ENCODE data around the gene PREX1.
"Not testable (repeated sequence)": the region's sequence is repeated elsewhere in the genome, so short reads cannot be mapped to it uniquely, and the experiment has no call there.

PREX1 gene, protein sequence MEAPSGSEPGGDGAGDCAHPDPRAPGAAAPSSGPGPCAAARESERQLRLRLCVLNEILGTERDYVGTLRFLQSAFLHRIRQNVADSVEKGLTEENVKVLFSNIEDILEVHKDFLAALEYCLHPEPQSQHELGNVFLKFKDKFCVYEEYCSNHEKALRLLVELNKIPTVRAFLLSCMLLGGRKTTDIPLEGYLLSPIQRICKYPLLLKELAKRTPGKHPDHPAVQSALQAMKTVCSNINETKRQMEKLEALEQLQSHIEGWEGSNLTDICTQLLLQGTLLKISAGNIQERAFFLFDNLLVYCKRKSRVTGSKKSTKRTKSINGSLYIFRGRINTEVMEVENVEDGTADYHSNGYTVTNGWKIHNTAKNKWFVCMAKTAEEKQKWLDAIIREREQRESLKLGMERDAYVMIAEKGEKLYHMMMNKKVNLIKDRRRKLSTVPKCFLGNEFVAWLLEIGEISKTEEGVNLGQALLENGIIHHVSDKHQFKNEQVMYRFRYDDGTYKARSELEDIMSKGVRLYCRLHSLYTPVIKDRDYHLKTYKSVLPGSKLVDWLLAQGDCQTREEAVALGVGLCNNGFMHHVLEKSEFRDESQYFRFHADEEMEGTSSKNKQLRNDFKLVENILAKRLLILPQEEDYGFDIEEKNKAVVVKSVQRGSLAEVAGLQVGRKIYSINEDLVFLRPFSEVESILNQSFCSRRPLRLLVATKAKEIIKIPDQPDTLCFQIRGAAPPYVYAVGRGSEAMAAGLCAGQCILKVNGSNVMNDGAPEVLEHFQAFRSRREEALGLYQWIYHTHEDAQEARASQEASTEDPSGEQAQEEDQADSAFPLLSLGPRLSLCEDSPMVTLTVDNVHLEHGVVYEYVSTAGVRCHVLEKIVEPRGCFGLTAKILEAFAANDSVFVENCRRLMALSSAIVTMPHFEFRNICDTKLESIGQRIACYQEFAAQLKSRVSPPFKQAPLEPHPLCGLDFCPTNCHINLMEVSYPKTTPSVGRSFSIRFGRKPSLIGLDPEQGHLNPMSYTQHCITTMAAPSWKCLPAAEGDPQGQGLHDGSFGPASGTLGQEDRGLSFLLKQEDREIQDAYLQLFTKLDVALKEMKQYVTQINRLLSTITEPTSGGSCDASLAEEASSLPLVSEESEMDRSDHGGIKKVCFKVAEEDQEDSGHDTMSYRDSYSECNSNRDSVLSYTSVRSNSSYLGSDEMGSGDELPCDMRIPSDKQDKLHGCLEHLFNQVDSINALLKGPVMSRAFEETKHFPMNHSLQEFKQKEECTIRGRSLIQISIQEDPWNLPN (N-terminal part only)

DNA sequence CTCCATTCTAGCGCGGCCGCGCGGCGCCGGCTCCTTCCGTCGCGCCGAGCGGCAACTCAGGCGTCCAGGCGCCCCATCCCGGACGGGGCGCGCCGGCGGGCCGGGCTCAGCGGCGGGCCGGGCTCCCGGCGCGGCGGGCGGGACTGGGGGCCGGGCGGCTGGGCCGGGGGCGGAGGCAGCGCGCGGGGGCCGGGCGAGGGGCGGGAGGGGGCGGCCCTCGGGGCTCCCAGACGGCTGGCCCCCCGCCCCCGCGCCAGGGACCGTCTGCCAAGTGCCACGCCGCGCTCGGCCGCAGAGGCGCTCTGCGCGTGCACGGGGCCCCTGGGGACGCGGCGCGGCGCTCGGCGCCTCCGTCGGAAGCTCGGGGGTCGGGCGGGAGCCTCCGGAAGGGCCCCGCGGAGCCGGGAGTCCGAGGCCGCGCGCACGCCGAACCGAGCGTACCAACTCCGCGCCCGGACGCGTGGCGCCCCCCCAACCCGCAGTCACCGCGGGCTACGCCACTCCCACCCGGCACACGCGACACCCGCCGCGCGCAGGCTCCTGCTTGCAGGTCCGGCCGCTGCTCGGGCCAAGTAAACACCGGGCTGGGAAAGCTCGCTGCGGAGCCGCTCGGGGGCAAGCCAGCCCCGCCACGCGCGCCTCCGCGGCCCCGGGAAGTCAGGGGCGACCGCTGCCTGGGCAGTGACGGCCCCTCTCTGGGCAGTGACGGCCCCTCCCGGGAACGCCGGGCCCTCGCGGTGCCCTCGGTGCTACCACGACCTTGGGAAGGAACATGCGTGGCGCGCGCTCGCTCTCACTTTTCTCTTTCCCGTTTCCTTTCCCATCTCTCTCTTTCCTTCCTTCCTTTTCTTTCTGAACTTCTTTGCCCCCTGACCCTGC lies at the start of gene PREX1:
PREX1 (minus strand) TSS at position 145 of the 879 bp plus-strand sequence; CDS start at position 6, 139 bp downstream.
- Mint-ChIP-seq H3K27ac (peak within 1 kb of the TSS; percentile 77), H3K4me1 (ENCODE audit: low read depth) (peaks cover 36% of the 10 kb centered on the region), H3K27me3 (ENCODE audit: low read depth) (peaks cover 54% of the 10 kb centered on the region), H3K4me3 (peak within 1 kb of the TSS; percentile 95), H3K9me3 (no peaks in the 10 kb centered on the region), H3K36me3 (ENCODE audit: low read depth) (peaks cover 6% of the 10 kb centered on the region)
- peak; percentile 73 for DNase-seq (ENCODE audit: low spot score)

- H3K27ac Mint-ChIP-seq = no peak overlapping the region
- DNase-seq (ENCODE audit: low spot score) = no peak
- peaks cover 11% of the 10 kb centered on the region for H3K4me1 Mint-ChIP-seq (ENCODE audit: low read depth)
- peaks cover 4% of the 10 kb centered on the region for H3K36me3 Mint-ChIP-seq (ENCODE audit: low read depth)
- no peak overlapping the region for H3K4me3 Mint-ChIP-seq
- no peaks in the 10 kb centered on the region for H3K27me3 Mint-ChIP-seq (ENCODE audit: low read depth)
- peaks cover 4% of the 10 kb centered on the region for H3K9me3 Mint-ChIP-seq
These were observed 49.5 kb upstream of the PREX1 start for GRCh38 chr20:48877304-48877703.

DNA sequence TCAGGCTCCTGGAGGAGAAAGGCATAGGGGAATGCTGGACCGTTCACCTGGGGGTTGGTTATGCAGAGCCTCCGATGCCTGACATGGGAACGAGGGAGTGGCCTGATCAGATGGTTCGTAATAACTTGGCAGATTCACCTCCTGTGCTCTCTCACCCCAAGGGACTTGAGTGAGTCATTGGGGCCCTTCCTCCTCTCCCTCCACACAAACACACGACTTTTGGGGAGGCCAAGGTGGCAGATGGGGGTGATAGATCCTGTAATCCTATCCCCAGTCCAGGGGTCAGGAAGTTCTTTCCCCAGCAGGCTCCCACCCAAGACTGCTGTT lies 48.1 kb upstream of the PREX1 start:
- H3K27ac Mint-ChIP-seq = no peak overlapping the region
- peaks cover 4% of the 10 kb centered on the region for H3K36me3 Mint-ChIP-seq (ENCODE audit: low read depth)
- H3K4me1 Mint-ChIP-seq (ENCODE audit: low read depth) = peaks cover 11% of the 10 kb centered on the region
- peaks cover 4% of the 10 kb centered on the region for H3K9me3 Mint-ChIP-seq
- H3K4me3 Mint-ChIP-seq = no peak overlapping the region
- no peaks in the 10 kb centered on the region for H3K27me3 Mint-ChIP-seq (ENCODE audit: low read depth)
- no peak for DNase-seq (ENCODE audit: low spot score)

- peaks cover 11% of the 10 kb centered on the region for H3K4me1 Mint-ChIP-seq (ENCODE audit: low read depth)
- H3K36me3 Mint-ChIP-seq (ENCODE audit: low read depth) = peaks cover 4% of the 10 kb centered on the region
- DNase-seq (ENCODE audit: low spot score) = no peak
- H3K4me3 Mint-ChIP-seq = no peak overlapping the region
- H3K27me3 Mint-ChIP-seq (ENCODE audit: low read depth) = no peaks in the 10 kb centered on the region
- H3K9me3 Mint-ChIP-seq = peaks cover 4% of the 10 kb centered on the region
- no peak overlapping the region for H3K27ac Mint-ChIP-seq
These were observed 47.6 kb upstream of the PREX1 start for GRCh38 chr20:48875233-48875913.

GRCh38 chr20:48869442-48869841 lies 41.6 kb upstream of the PREX1 start:
- not testable (repeated sequence) for H3K4me3 Mint-ChIP-seq; H3K27me3 Mint-ChIP-seq (ENCODE audit: low read depth); H3K9me3 Mint-ChIP-seq; DNase-seq (ENCODE audit: low spot score); H3K36me3 Mint-ChIP-seq (ENCODE audit: low read depth); H3K4me1 Mint-ChIP-seq (ENCODE audit: low read depth); H3K27ac Mint-ChIP-seq

- Mint-ChIP-seq H3K36me3 (ENCODE audit: low read depth) (no peaks in the 10 kb centered on the region), H3K4me1 (ENCODE audit: low read depth) (peaks cover 4% of the 10 kb centered on the region), H3K27ac (no peak overlapping the region), H3K9me3 (no peaks in the 10 kb centered on the region), H3K4me3 (no peak overlapping the region), H3K27me3 (ENCODE audit: low read depth) (peaks cover 15% of the 10 kb centered on the region)
- no peak for DNase-seq (ENCODE audit: low spot score)
These were observed 39.1 kb upstream of the PREX1 start for GRCh38 chr20:48866936-48867335.

- H3K27me3 Mint-ChIP-seq (ENCODE audit: low read depth) = peaks cover 15% of the 10 kb centered on the region
- no peak for DNase-seq (ENCODE audit: low spot score)
- H3K9me3 Mint-ChIP-seq = no peaks in the 10 kb centered on the region
- H3K4me3 Mint-ChIP-seq = no peak overlapping the region
- H3K4me1 Mint-ChIP-seq (ENCODE audit: low read depth) = peaks cover 6% of the 10 kb centered on the region
- no peaks in the 10 kb centered on the region for H3K36me3 Mint-ChIP-seq (ENCODE audit: low read depth)
- no peak overlapping the region for H3K27ac Mint-ChIP-seq
These were observed 37.0 kb upstream of the PREX1 start for GRCh38 chr20:48864738-48865318.

GRCh38 chr20:48864254-48864653 lies 36.5 kb upstream of the PREX1 start:
- H3K27me3 Mint-ChIP-seq (ENCODE audit: low read depth) = peaks cover 15% of the 10 kb centered on the region
- no peaks in the 10 kb centered on the region for H3K36me3 Mint-ChIP-seq (ENCODE audit: low read depth)
- H3K9me3 Mint-ChIP-seq = no peaks in the 10 kb centered on the region
- no peak overlapping the region for H3K27ac Mint-ChIP-seq
- H3K4me3 Mint-ChIP-seq = no peak overlapping the region
- no peak for DNase-seq (ENCODE audit: low spot score)
- peaks cover 6% of the 10 kb centered on the region for H3K4me1 Mint-ChIP-seq (ENCODE audit: low read depth)

- Mint-ChIP-seq H3K27me3 (ENCODE audit: low read depth) (peaks cover 11% of the 10 kb centered on the region), H3K4me1 (ENCODE audit: low read depth) (peaks cover 6% of the 10 kb centered on the region), H3K9me3 (no peaks in the 10 kb centered on the region), H3K4me3 (no peak overlapping the region), H3K36me3 (ENCODE audit: low read depth) (no peaks in the 10 kb centered on the region), H3K27ac (no peak overlapping the region)
- no peak for DNase-seq (ENCODE audit: low spot score)
These were observed 34.5 kb upstream of the PREX1 start for GRCh38 chr20:48862279-48862678.

- DNase-seq (ENCODE audit: low spot score) = no peak
- H3K4me3 Mint-ChIP-seq = no peak overlapping the region
- H3K9me3 Mint-ChIP-seq = no peaks in the 10 kb centered on the region
- H3K27ac Mint-ChIP-seq = no peak overlapping the region
- H3K4me1 Mint-ChIP-seq (ENCODE audit: low read depth) = peaks cover 6% of the 10 kb centered on the region
- no peaks in the 10 kb centered on the region for H3K36me3 Mint-ChIP-seq (ENCODE audit: low read depth)
- peaks cover 11% of the 10 kb centered on the region for H3K27me3 Mint-ChIP-seq (ENCODE audit: low read depth)
These were observed 33.6 kb upstream of the PREX1 start for GRCh38 chr20:48861444-48861843.

- no peak overlapping the region for H3K27ac Mint-ChIP-seq
- peaks cover 17% of the 10 kb centered on the region for H3K4me1 Mint-ChIP-seq (ENCODE audit: low read depth)
- H3K27me3 Mint-ChIP-seq (ENCODE audit: low read depth) = no peaks in the 10 kb centered on the region
- H3K9me3 Mint-ChIP-seq = peaks cover 4% of the 10 kb centered on the region
- DNase-seq (ENCODE audit: low spot score) = no peak
- no peaks in the 10 kb centered on the region for H3K36me3 Mint-ChIP-seq (ENCODE audit: low read depth)
- no peak overlapping the region for H3K4me3 Mint-ChIP-seq
These were observed 30.4 kb upstream of the PREX1 start for GRCh38 chr20:48858075-48858790.

DNA sequence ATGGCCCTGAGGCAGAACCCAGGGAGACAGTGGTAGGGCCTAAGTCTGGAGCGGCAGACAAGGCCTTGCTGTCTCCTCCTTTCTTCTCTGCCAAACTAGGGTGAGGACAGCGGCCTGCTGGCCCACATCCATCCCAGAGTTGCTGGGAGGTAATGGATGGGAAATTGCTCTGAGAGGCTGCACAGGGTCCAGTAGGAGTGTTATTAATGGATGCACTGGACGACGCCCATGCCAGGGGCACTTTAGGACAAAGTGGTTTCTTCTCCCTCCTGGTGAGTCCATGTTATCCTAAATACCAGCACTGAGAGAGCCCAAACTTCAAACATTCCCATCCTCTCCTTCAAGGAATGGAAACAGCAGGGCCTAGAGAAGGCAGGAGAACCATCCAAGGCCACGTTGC lies 28.3 kb upstream of the PREX1 start:
- Mint-ChIP-seq H3K36me3 (ENCODE audit: low read depth) (no peaks in the 10 kb centered on the region), H3K27ac (no peak overlapping the region), H3K4me3 (no peak overlapping the region), H3K27me3 (ENCODE audit: low read depth) (no peaks in the 10 kb centered on the region), H3K4me1 (ENCODE audit: low read depth) (peaks cover 13% of the 10 kb centered on the region), H3K9me3 (peaks cover 11% of the 10 kb centered on the region)
- DNase-seq (ENCODE audit: low spot score) = no peak
